Body of pancreas (tissue), 4 donors: Measurements from ENCODE around the gene TMEM204. TPM values are rescaled to one million over a fixed set of nuclear protein-coding genes. Genes with fewer than 3 reads are reported as not detected.

ENCODE experiments used
- ATAC-seq: fragments of 150-250 bp; one replicate; pipeline ENCODE4 v1.9.1; 2016
- DNase-seq, 4 donors: peaks; one replicate each; pipeline ENCODE4 v3.0.0-alpha.2; 2019
- H3K27ac ChIP-seq, 4 donors: fragments of 200-600 bp; sonication (generic); 1 replicate in 3 of 4; 2 replicates in 1 of 4; pipeline versions ENCODE4 v1.5.1 to v1.6.1; 2016 to 2019; ENCODE audit warnings: mild to moderate bottlenecking in 1 of 4, mixed read lengths in 1 of 4, moderate library complexity in 1 of 4
- H3K27me3 ChIP-seq, 2 donors: fragments of 200-600 bp; sonication (generic); one replicate each; pipeline ENCODE4 v1.6.0; 2016; ENCODE audit warnings: mild to moderate bottlenecking in 1 of 2
- H3K36me3 ChIP-seq, 2 donors: fragments of 200-600 bp; sonication (generic); replicated peaks in 1 of 2; 2 replicates each; pipeline ENCODE4 v1.5.1; 2016; ENCODE audit warnings: low read depth in 2 of 2; ENCODE audit not compliant: insufficient read depth in 1 of 2
- H3K4me1 ChIP-seq: fragments of 200-600 bp; sonication (generic); one replicate; pipeline ENCODE4 v1.6.0; 2016
- H3K4me3 ChIP-seq, 2 donors: fragments of 200-600 bp; sonication (generic); 1 replicate in 1 of 2; 2 replicates in 1 of 2; pipeline ENCODE4 v1.5.1; 2016 to 2019
- H3K9me3 ChIP-seq, 3 donors: fragments of 200-600 bp; sonication (generic); 1 replicate in 2 of 3; 2 replicates in 1 of 3; pipeline ENCODE4 v1.5.1; 2016
- POLR2A ChIP-seq, 3 donors: fragments of 450-650 bp; IDR thresholded peaks; one replicate each; pipeline ENCODE4 v1.6.1; 2016; ENCODE audit warnings: antibody characterized with exemption in 3 of 3, mild to moderate bottlenecking in 2 of 3
- WGBS, 2 donors: methylation state at CpG; one replicate each; pipeline ENCODE4 v1.1.5; 2017; 5-methylcytosine and 5-hydroxymethylcytosine counted together
- intact Hi-C: fragments of 100-400 bp; cut with DNase I; formaldehyde crosslinking; loops from one replicate; pipeline ENCODE4 v1.15.1; 2023
- total RNA-seq, 2 donors: library from RNA; depleted of rRNA; stranded (reverse); fragments of >200 nt; gene quantifications; one replicate each; pipeline ENCODE4 v1.1.0, GENCODE V29; 2016
- TF ChIP-seq, protein P1 (sequence below), 7 experiments: fragments of 450-650 bp in 4 of 7; fragments of 200-600 bp in 3 of 7; sonication (generic) in 3 of 7; IDR thresholded peaks; one replicate each; pipeline ENCODE4 v1.5.1; 2016 to 2019; ENCODE audit warnings: antibody characterized with exemption in 7 of 7

The TMEM204 gene
- total RNA-seq, 2 donors from 2014 or later, result 23.6 to 25.1 TPM

DNA sequence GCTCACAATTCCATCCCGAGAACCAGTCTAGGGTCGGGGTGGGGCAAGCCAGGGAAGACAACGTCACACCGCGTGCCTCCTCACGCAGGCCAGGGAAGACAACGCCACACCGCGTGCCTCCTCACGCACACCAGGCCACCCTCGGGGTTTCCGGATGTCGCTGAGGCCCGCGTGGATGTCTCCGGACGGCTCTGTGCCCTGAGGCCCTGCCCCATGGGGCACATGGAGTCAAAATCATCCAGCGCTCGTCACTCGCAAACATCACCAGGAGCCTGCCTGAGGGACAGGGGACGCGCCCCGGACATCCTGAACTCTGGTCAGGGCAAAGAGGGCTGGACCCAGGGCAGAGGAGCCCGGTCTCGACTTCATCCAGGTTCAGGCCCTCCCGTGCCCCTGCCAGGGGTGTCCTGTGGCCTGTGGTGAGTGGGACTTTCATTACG lies 3.7 kb downstream of the TMEM204 start:
- H3K27me3 ChIP-seq, result no peaks in the 10 kb centered on the region
- H3K27ac ChIP-seq, result peak overlapping the region in 1 of 4 donors; percentile 9
- H3K9me3 ChIP-seq, result no peaks in the 10 kb centered on the region
- ATAC-seq (no peak), DNase-seq (no peak)
- no peaks in the 10 kb centered on the region for H3K4me1 ChIP-seq
- TF ChIP-seq, protein P1, sequence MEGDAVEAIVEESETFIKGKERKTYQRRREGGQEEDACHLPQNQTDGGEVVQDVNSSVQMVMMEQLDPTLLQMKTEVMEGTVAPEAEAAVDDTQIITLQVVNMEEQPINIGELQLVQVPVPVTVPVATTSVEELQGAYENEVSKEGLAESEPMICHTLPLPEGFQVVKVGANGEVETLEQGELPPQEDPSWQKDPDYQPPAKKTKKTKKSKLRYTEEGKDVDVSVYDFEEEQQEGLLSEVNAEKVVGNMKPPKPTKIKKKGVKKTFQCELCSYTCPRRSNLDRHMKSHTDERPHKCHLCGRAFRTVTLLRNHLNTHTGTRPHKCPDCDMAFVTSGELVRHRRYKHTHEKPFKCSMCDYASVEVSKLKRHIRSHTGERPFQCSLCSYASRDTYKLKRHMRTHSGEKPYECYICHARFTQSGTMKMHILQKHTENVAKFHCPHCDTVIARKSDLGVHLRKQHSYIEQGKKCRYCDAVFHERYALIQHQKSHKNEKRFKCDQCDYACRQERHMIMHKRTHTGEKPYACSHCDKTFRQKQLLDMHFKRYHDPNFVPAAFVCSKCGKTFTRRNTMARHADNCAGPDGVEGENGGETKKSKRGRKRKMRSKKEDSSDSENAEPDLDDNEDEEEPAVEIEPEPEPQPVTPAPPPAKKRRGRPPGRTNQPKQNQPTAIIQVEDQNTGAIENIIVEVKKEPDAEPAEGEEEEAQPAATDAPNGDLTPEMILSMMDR (IDR thresholded peaks at IDR 0.05), result no peak
- TF ChIP-seq POLR2A (IDR thresholded peaks at IDR 0.05), result no peak
- H3K4me3 ChIP-seq, result no peak overlapping the region
- intact Hi-C loops, result no loop called here
- no peaks in the 10 kb centered on the region for H3K36me3 ChIP-seq
- WGBS, 2 donors, result 74 to 89% methylated on average over 4 to 27 of the region's 27 CpGs

GRCh38 chr16:1537763-1538289 lies 4.4 kb downstream of the TMEM204 start:
- no peaks in the 10 kb centered on the region for H3K27me3 ChIP-seq
- no peaks in the 10 kb centered on the region for H3K9me3 ChIP-seq
- H3K27ac ChIP-seq, result peak overlapping the region in 1 of 4 donors; percentile 9
- DNase-seq, result no peak
- intact Hi-C loops, result no loop called here
- H3K4me1 ChIP-seq, result no peaks in the 10 kb centered on the region
- TF ChIP-seq, protein P1 (IDR thresholded peaks at IDR 0.05), result no peak
- TF ChIP-seq POLR2A (IDR thresholded peaks at IDR 0.05), result no peak
- H3K36me3 ChIP-seq, result no peaks in the 10 kb centered on the region
- WGBS, 2 donors, result 66 to 91% methylated on average over 15 to 26 of the region's 26 CpGs
- ATAC-seq, result no peak
- no peak overlapping the region for H3K4me3 ChIP-seq

DNA sequence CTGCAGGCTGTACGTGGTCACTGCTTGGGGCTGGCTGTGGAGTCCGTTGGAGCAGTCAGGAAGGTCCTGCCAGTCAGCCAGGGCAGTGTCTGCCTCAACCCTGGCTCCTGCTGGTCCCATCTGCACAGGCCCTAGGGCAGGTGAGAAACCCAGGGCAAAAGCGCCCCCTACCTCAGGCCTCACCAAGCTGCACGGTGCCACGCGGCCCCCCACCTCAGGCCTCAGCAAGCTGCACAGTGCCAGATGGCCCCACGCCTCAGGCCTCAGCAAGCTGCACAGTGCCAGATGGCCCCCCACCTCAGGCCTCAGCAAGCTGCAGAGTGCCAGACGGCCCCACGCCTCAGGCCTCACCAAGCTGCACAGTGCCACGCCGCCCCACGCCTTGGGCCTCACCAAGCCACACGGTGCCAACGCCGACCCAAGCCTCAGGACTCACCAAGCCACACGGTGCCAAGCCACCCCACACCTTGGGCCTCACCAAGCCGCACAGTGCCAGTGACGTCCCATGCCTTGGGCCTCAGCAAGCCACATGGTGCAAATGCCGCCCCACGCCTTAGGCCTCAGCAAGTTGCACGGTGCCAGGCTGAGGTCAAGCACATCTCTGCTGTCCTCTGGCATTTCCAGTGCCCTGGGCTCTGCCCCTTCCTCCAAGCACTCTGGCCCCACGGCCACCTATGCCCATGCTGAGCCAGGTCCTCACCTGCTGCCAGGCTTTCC lies 5.5 kb downstream of the TMEM204 start:
- no peak overlapping the region for H3K4me3 ChIP-seq
- H3K27me3 ChIP-seq, result no peaks in the 10 kb centered on the region
- WGBS, 2 donors, result 85 to 92% methylated on average over 15 to 21 of the region's 22 CpGs
- H3K27ac ChIP-seq, result no peak overlapping the region
- ATAC-seq, result no peak
- TF ChIP-seq POLR2A (IDR thresholded peaks at IDR 0.05), result no peak
- TF ChIP-seq, protein P1 (IDR thresholded peaks at IDR 0.05), result peak in 1 of 7 experiments; percentile 15
- intact Hi-C loops, result no loop called here
- H3K36me3 ChIP-seq, result no peaks in the 10 kb centered on the region
- no peaks in the 10 kb centered on the region for H3K4me1 ChIP-seq
- no peak for DNase-seq
- H3K9me3 ChIP-seq, result no peaks in the 10 kb centered on the region

DNA sequence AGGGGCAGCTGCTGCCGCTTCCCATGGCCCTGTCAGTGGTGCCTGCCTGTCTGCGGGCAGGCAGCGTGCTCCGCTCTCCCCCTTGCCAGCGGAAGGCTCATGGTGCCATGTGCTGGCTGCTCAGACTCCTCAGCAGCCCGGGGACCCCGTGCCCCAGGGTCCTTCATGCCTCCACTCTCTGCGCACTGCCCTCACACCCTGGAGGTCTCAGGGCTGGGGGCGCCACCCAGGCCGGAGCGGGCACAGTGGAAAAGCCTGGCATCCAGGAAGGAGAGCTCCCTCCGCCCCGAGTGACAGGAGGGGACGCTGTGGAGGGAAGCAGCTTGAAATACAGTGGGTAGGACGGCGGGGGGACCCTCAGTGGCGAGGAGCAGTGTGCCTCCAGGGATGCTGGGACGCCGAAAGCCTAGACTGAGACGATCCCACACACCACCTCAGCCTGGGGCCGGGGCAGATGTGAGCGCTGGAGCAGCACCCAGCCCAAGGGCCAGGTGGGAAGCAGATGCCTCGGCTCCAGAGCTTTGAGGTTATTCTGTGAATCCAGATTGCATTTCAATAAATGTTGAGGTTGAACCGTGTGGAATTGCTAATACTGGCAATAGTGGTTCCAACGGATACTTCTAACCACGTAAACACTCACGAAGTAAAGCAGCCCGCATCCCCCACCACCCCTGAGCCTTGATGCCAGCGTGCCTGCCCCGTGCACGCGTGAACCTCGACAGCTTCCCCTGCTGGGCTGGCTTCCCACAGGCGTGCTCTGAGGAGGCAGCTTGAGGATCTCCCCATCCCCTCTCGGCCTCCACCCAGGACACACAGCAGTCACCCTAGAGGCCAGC lies 6.5 kb downstream of the TMEM204 start:
- H3K36me3 ChIP-seq, result no peaks in the 10 kb centered on the region
- intact Hi-C loops, result no loop called here
- TF ChIP-seq POLR2A (IDR thresholded peaks at IDR 0.05), result no peak
- TF ChIP-seq, protein P1 (IDR thresholded peaks at IDR 0.05), result no peak
- 85 to 86% methylated on average over 23 to 34 of the region's 35 CpGs for WGBS, 2 donors
- H3K4me1 ChIP-seq, result no peaks in the 10 kb centered on the region
- no peak for DNase-seq
- H3K27ac ChIP-seq, result no peak overlapping the region
- no peaks in the 10 kb centered on the region for H3K27me3 ChIP-seq
- ATAC-seq, result no peak
- no peaks in the 10 kb centered on the region for H3K9me3 ChIP-seq
- no peak overlapping the region for H3K4me3 ChIP-seq
